Adrenal gland (tissue), 12 donors: ENCODE data around the gene KCNB1. TPM values are rescaled to one million over a fixed set of nuclear protein-coding genes. Genes with fewer than 3 reads are reported as not detected.

Experiments
- DNase-seq, 7 donors: peaks; one replicate each; pipeline ENCODE4 v3.0.0-alpha.2; 2019 to 2020
- H3K27ac ChIP-seq, 5 donors: fragments of 200-600 bp; sonication (generic) in 4 of 5; 1 replicate in 3 of 5; 2 replicates in 2 of 5; pipeline versions ENCODE4 v1.5.1 to v1.8.0; 2016 to 2020; ENCODE audit warnings: mild to moderate bottlenecking in 1 of 5
- H3K27me3 ChIP-seq: fragments of 200-600 bp; 2 replicates; pipeline ENCODE4 v1.8.0; 2021
- H3K36me3 ChIP-seq, 2 donors: fragments of 200-600 bp; replicated peaks in 1 of 2; 1 replicate in 1 of 2; 2 replicates in 1 of 2; pipeline versions ENCODE4 v1.5.1 to v1.8.0; 2018 to 2022
- H3K4me1 ChIP-seq, 2 donors: fragments of 200-600 bp; replicated peaks in 1 of 2; 1 replicate in 1 of 2; 2 replicates in 1 of 2; pipeline versions ENCODE4 v1.5.1 to v1.8.0; 2018 to 2021
- H3K4me3 ChIP-seq, 4 donors: fragments of 200-600 bp; sonication (generic) in 3 of 4; one replicate each; pipeline ENCODE4 v1.5.1; 2016 to 2018
- H3K9me3 ChIP-seq, 3 donors: fragments of 200-600 bp; sonication (generic) in 1 of 3; replicated peaks in 1 of 3; 1 replicate in 2 of 3; 2 replicates in 1 of 3; pipeline versions ENCODE4 v1.5.1 to v1.8.0; 2016 to 2021
- CTCF ChIP-seq, 6 experiments: fragments of 450-650 bp in 4 of 6; fragments of 200-600 bp in 2 of 6; sonication (generic) in 1 of 6; IDR thresholded peaks; 1 replicate in 5 of 6; 2 replicates in 1 of 6; pipeline versions ENCODE4 v1.5.1 to v1.8.0; 2016 to 2021; ENCODE audit warnings: antibody characterized with exemption in 6 of 6, mild to moderate bottlenecking in 2 of 6, moderate library complexity in 1 of 6
- POLR2A ChIP-seq, 2 donors: fragments of 450-650 bp; IDR thresholded peaks; one replicate each; pipeline ENCODE4 v1.6.1; 2017; ENCODE audit warnings: antibody characterized with exemption in 2 of 2, mild to moderate bottlenecking in 2 of 2, moderate library complexity in 1 of 2
- WGBS, 4 donors: extraction: QIAGEN DNeasy Blood & Tissue Kit in 2 of 4; methylation state at CpG; one replicate each; pipeline versions ENCODE4 v1.1.5 to v1.1.7; 2013 to 2017; 5-methylcytosine and 5-hydroxymethylcytosine counted together
- intact Hi-C, 2 donors: fragments of 100-400 bp; cut with DNase I; formaldehyde crosslinking; loops; one replicate each; pipeline versions ENCODE4 v1.14.1 to v1.15.0; 2022 to 2023
- polyA plus RNA-seq, 3 donors: library from polyadenylated mRNA; stranded (reverse); fragments of 200-250 nt in 2 of 3; fragments of 350-450 nt in 1 of 3; fragmentation: Illumina TruSeq in 1 of 3; extraction: RNeasy Lipid Tissue Mini Kit (QIAGEN cat#74804) in 1 of 3; gene quantifications; one replicate each; pipeline ENCODE4 v1.2.3, GENCODE V29; 2013 to 2014
- total RNA-seq, 9 donors: library from RNA; depleted of rRNA in 4 of 9; stranded (reverse); fragments of >200 nt in 4 of 9; fragments of 120-200 nt in 1 of 9; fragmentation: NEBNext Ultra II Directional in 1 of 9; extraction: Animal tissue kit (Norgen Biotek cat#: 25700) in 1 of 9; gene quantifications; one replicate each; pipeline versions ENCODE4 v1.1.0 to v1.2.4, GENCODE V29; 2013 to 2023
- donor health status: healthy with polysubstance abuse.
- donor health status: Bipolar disorder and iron deficiency.
- donor health status: DM: yes; HTN: yes; CAD: no.
- donor health status: DM: no; HTN: no; CAD: no.
- donor health status: DM: no; HTN: no; CAD: no.
- donor health status: DM: yes; HTN: yes; CAD: no.

Gene KCNB1
- total and polyA plus RNA-seq, 12 donors: 0.11 to 8.2 (median 1.3) TPM

GRCh38 chr20:49476016-49476355 is 6.5 kb downstream of the KCNB1 start:
- no peak for DNase-seq
- Histone ChIP-seq H3K4me3 (no peak overlapping the region), H3K36me3 (no peaks in the 10 kb centered on the region), H3K27me3 (no peaks in the 10 kb centered on the region), H3K27ac (no peak overlapping the region), H3K4me1 (no peaks in the 10 kb centered on the region), H3K9me3 (no peaks in the 10 kb centered on the region)
- TF ChIP-seq CTCF (IDR thresholded peaks at IDR 0.05) (no peak), POLR2A (IDR thresholded peaks at IDR 0.05) (no peak)
- 65 to 73% (median 69%) methylated on average over 7 of the region's 7 CpGs for WGBS, 4 donors
- intact Hi-C loops: no loop called here

- Histone ChIP-seq H3K36me3 (no peaks in the 10 kb centered on the region), H3K27ac (no peak overlapping the region), H3K4me1 (no peaks in the 10 kb centered on the region), H3K27me3 (no peaks in the 10 kb centered on the region), H3K4me3 (no peak overlapping the region), H3K9me3 (no peaks in the 10 kb centered on the region)
- no peak for DNase-seq
- WGBS, 4 donors: 88 to 99% (median 92%) methylated on average over 6 of the region's 6 CpGs
- TF ChIP-seq POLR2A (IDR thresholded peaks at IDR 0.05) (no peak), CTCF (IDR thresholded peaks at IDR 0.05) (no peak)
- intact Hi-C loops: no loop called here
Observed at GRCh38 chr20:49475292-49476015, 7.0 kb downstream of the KCNB1 start.

GRCh38 chr20:49471397-49471796 is 11.1 kb downstream of the KCNB1 start:
- intact Hi-C loops: no loop called here
- Histone ChIP-seq H3K4me3 (no peak overlapping the region), H3K27me3 (no peaks in the 10 kb centered on the region), H3K4me1 (no peaks in the 10 kb centered on the region), H3K9me3 (no peaks in the 10 kb centered on the region), H3K27ac (no peak overlapping the region), H3K36me3 (no peaks in the 10 kb centered on the region)
- WGBS, 4 donors: 66 to 81% (median 69%) methylated on average over 5 of the region's 5 CpGs
- TF ChIP-seq CTCF (IDR thresholded peaks at IDR 0.05) (no peak), POLR2A (IDR thresholded peaks at IDR 0.05) (no peak)
- no peak for DNase-seq

GRCh38 chr20:49470922-49471321 is 11.5 kb downstream of the KCNB1 start:
- no peaks in the 10 kb centered on the region for H3K36me3 ChIP-seq
- H3K27ac ChIP-seq: no peak overlapping the region
- no peaks in the 10 kb centered on the region for H3K4me1 ChIP-seq
- H3K9me3 ChIP-seq: no peaks in the 10 kb centered on the region
- H3K4me3 ChIP-seq: no peak overlapping the region
- WGBS, 4 donors: 74 to 83% (median 75%) methylated on average over 6 of the region's 6 CpGs
- H3K27me3 ChIP-seq: no peaks in the 10 kb centered on the region
- intact Hi-C loops: no loop called here
- TF ChIP-seq POLR2A (IDR thresholded peaks at IDR 0.05) (no peak), CTCF (IDR thresholded peaks at IDR 0.05) (no peak)
- DNase-seq: no peak
